ENCODE data around the gene HOXC5. TPM values are rescaled to one million over a fixed set of nuclear protein-coding genes. Genes with fewer than 3 reads are reported as not detected.

The HOXC5 gene
- total and polyA plus RNA-seq, 4 donors: not detected

GRCh38 chr12:54051874-54052437 is 19.1 kb downstream of the HOXC5 start:
- Histone ChIP-seq H3K9me3 (ENCODE audit: control insufficient read depth in 4 of 4, low read length in 3 of 4) (no peaks in the 10 kb centered on the region), H3K4me3 (ENCODE audit: low read depth in 1 of 3, low read length in 3 of 3) (no peak overlapping the region), H3K27me3 (ENCODE audit: control insufficient read depth in 4 of 4, insufficient read depth in 4 of 4, low read length in 3 of 4) (peaks cover 8 to 34% (median 20%) of the 10 kb centered on the region in 4 donors), H3K27ac (ENCODE audit: low read depth in 1 of 2, low read length in 2 of 2) (no peak overlapping the region), H3K9ac (ENCODE audit: low read depth in 1 of 2, low read length in 2 of 2) (no peak overlapping the region), H3K36me3 (ENCODE audit: control insufficient read depth in 4 of 4, insufficient read depth in 3 of 4, low read depth in 1 of 4, low read length in 3 of 4) (no peaks in the 10 kb centered on the region), H3K4me1 (ENCODE audit: control insufficient read depth in 4 of 4, insufficient read depth in 4 of 4, low read length in 3 of 4) (no peaks in the 10 kb centered on the region)
- DNase-seq (ENCODE audit: low spot score): no peak
- TF ChIP-seq FOXA1 (IDR thresholded peaks at IDR 0.05) (no peak), HNF4G (IDR thresholded peaks at IDR 0.05) (no peak), NR2F2 (IDR thresholded peaks at IDR 0.05) (no peak), ZBTB33 (IDR thresholded peaks at IDR 0.05) (no peak), RXRA (IDR thresholded peaks at IDR 0.05) (no peak), REST (IDR thresholded peaks at IDR 0.05) (no peak), GABPA (IDR thresholded peaks at IDR 0.05 in 1 of 2, conservative IDR thresholded peaks at IDR 0.05 in 1 of 2) (no peak), YY1 (IDR thresholded peaks at IDR 0.05) (no peak), CTCF (IDR thresholded peaks at IDR 0.05; ENCODE audit: low read depth, low read length, missing input control) (no peak), HNF4A (conservative IDR thresholded peaks at IDR 0.05) (no peak), ATF3 (IDR thresholded peaks at IDR 0.05) (no peak), RAD21 (IDR thresholded peaks at IDR 0.05) (no peak), FOXA2 (IDR thresholded peaks at IDR 0.05) (no peak), MAX (IDR thresholded peaks at IDR 0.05) (no peak), EGR1 (IDR thresholded peaks at IDR 0.05; ENCODE audit: low read depth in 2 of 2) (no peak), JUND (IDR thresholded peaks at IDR 0.05) (no peak), TAF1 (conservative IDR thresholded peaks at IDR 0.05) (no peak)
- WGBS: 14% methylated on average over 24 of the region's 24 CpGs

Data from liver (tissue), 9 donors.